Body of pancreas (tissue), 4 donors: Measurements from ENCODE around the gene SUSD4. TPM values are rescaled to one million over a fixed set of nuclear protein-coding genes. Genes with fewer than 3 reads are reported as not detected.

ENCODE experiments used
- ATAC-seq: fragments of 150-250 bp; one replicate; pipeline ENCODE4 v1.9.1; 2016
- DNase-seq, 4 donors: peaks; one replicate each; pipeline ENCODE4 v3.0.0-alpha.2; 2019
- H3K27ac ChIP-seq, 4 donors: fragments of 200-600 bp; sonication (generic); 1 replicate in 3 of 4; 2 replicates in 1 of 4; pipeline versions ENCODE4 v1.5.1 to v1.6.1; 2016 to 2019; ENCODE audit warnings: mild to moderate bottlenecking in 1 of 4, mixed read lengths in 1 of 4, moderate library complexity in 1 of 4
- H3K27me3 ChIP-seq, 2 donors: fragments of 200-600 bp; sonication (generic); one replicate each; pipeline ENCODE4 v1.6.0; 2016; ENCODE audit warnings: mild to moderate bottlenecking in 1 of 2
- H3K36me3 ChIP-seq, 2 donors: fragments of 200-600 bp; sonication (generic); replicated peaks in 1 of 2; 2 replicates each; pipeline ENCODE4 v1.5.1; 2016; ENCODE audit warnings: low read depth in 2 of 2; ENCODE audit not compliant: insufficient read depth in 1 of 2
- H3K4me1 ChIP-seq: fragments of 200-600 bp; sonication (generic); one replicate; pipeline ENCODE4 v1.6.0; 2016
- H3K4me3 ChIP-seq, 2 donors: fragments of 200-600 bp; sonication (generic); 1 replicate in 1 of 2; 2 replicates in 1 of 2; pipeline ENCODE4 v1.5.1; 2016 to 2019
- H3K9me3 ChIP-seq, 3 donors: fragments of 200-600 bp; sonication (generic); 1 replicate in 2 of 3; 2 replicates in 1 of 3; pipeline ENCODE4 v1.5.1; 2016
- CTCF ChIP-seq, 7 experiments: fragments of 450-650 bp in 4 of 7; fragments of 200-600 bp in 3 of 7; sonication (generic) in 3 of 7; IDR thresholded peaks; one replicate each; pipeline ENCODE4 v1.5.1; 2016 to 2019; ENCODE audit warnings: antibody characterized with exemption in 7 of 7
- POLR2A ChIP-seq, 3 donors: fragments of 450-650 bp; IDR thresholded peaks; one replicate each; pipeline ENCODE4 v1.6.1; 2016; ENCODE audit warnings: antibody characterized with exemption in 3 of 3, mild to moderate bottlenecking in 2 of 3
- WGBS, 2 donors: methylation state at CpG; one replicate each; pipeline ENCODE4 v1.1.5; 2017; 5-methylcytosine and 5-hydroxymethylcytosine counted together
- intact Hi-C: fragments of 100-400 bp; cut with DNase I; formaldehyde crosslinking; loops from one replicate; pipeline ENCODE4 v1.15.1; 2023
- total RNA-seq, 2 donors: library from RNA; depleted of rRNA; stranded (reverse); fragments of >200 nt; gene quantifications; one replicate each; pipeline ENCODE4 v1.1.0, GENCODE V29; 2016

SUSD4 gene
- total RNA-seq, 2 donors from 2014 or later, result 3.6 to 18.1 TPM

GRCh38 chr1:223301371-223301770 lies 62.6 kb downstream of the SUSD4 start:
- TF ChIP-seq POLR2A (IDR thresholded peaks at IDR 0.05), result no peak
- no peak for TF ChIP-seq CTCF (IDR thresholded peaks at IDR 0.05)
- intact Hi-C loops, result no loop called here
- ATAC-seq, result no peak
- Histone ChIP-seq H3K27ac (no peak overlapping the region), H3K9me3 (no peaks in the 10 kb centered on the region), H3K4me3 (no peak overlapping the region), H3K27me3 (no peaks in the 10 kb centered on the region), H3K4me1 (no peaks in the 10 kb centered on the region), H3K36me3 (no peaks in the 10 kb centered on the region)
- WGBS, 2 donors, result 95 to 100% methylated on average over 2 of the region's 2 CpGs
- no peak for DNase-seq

GRCh38 chr1:223299553-223299952 lies 64.4 kb downstream of the SUSD4 start:
- H3K4me1 ChIP-seq, result no peaks in the 10 kb centered on the region
- TF ChIP-seq POLR2A (IDR thresholded peaks at IDR 0.05) (no peak), CTCF (IDR thresholded peaks at IDR 0.05) (no peak)
- no peak overlapping the region for H3K4me3 ChIP-seq
- DNase-seq (no peak), ATAC-seq (no peak)
- no peaks in the 10 kb centered on the region for H3K36me3 ChIP-seq
- intact Hi-C loops, result no loop called here
- no peaks in the 10 kb centered on the region for H3K27me3 ChIP-seq
- 27 to 56% methylated on average over 1 of the region's 1 CpG for WGBS, 2 donors
- no peaks in the 10 kb centered on the region for H3K9me3 ChIP-seq
- no peak overlapping the region for H3K27ac ChIP-seq

- Histone ChIP-seq H3K27ac (no peak overlapping the region), H3K4me1 (no peaks in the 10 kb centered on the region), H3K4me3 (no peak overlapping the region), H3K9me3 (no peaks in the 10 kb centered on the region), H3K36me3 (no peaks in the 10 kb centered on the region), H3K27me3 (no peaks in the 10 kb centered on the region)
- intact Hi-C loops, result no loop called here
- DNase-seq (no peak), ATAC-seq (no peak)
- 74 to 88% methylated on average over 5 of the region's 5 CpGs for WGBS, 2 donors
- TF ChIP-seq POLR2A (IDR thresholded peaks at IDR 0.05), result no peak
- no peak for TF ChIP-seq CTCF (IDR thresholded peaks at IDR 0.05)
Observed at GRCh38 chr1:223298701-223299100, 65.3 kb downstream of the SUSD4 start.

GRCh38 chr1:223297800-223298199 lies 66.2 kb downstream of the SUSD4 start:
- no peak overlapping the region for H3K27ac ChIP-seq
- H3K4me1 ChIP-seq, result no peaks in the 10 kb centered on the region
- H3K4me3 ChIP-seq, result no peak overlapping the region
- H3K9me3 ChIP-seq, result no peaks in the 10 kb centered on the region
- DNase-seq (no peak), ATAC-seq (no peak)
- intact Hi-C loops, result no loop called here
- 97 to 100% methylated on average over 1 of the region's 1 CpG for WGBS, 2 donors
- no peaks in the 10 kb centered on the region for H3K27me3 ChIP-seq
- no peaks in the 10 kb centered on the region for H3K36me3 ChIP-seq
- TF ChIP-seq CTCF (IDR thresholded peaks at IDR 0.05), result no peak
- no peak for TF ChIP-seq POLR2A (IDR thresholded peaks at IDR 0.05)

- Histone ChIP-seq H3K36me3 (no peaks in the 10 kb centered on the region), H3K27me3 (no peaks in the 10 kb centered on the region), H3K4me3 (no peak overlapping the region), H3K27ac (no peak overlapping the region), H3K9me3 (no peaks in the 10 kb centered on the region), H3K4me1 (no peaks in the 10 kb centered on the region)
- TF ChIP-seq CTCF (IDR thresholded peaks at IDR 0.05) (no peak), POLR2A (IDR thresholded peaks at IDR 0.05) (no peak)
- DNase-seq, result no peak
- WGBS, 2 donors, result 61 to 66% methylated on average over 2 of the region's 2 CpGs
- no peak for ATAC-seq
- intact Hi-C loops, result no loop called here
Observed at GRCh38 chr1:223291796-223292195, 72.2 kb downstream of the SUSD4 start.
